ENCODE measurements around the gene LGALS3.

- TF ChIP-seq CTCF (IDR thresholded peaks at IDR 0.05) = no peak
- TF ChIP-seq POLR2A (IDR thresholded peaks at IDR 0.05) = no peak
These were observed 3.0 kb upstream of the LGALS3 start for GRCh38 chr14:55126034-55126433.

All from Peyer's patch (tissue), 4 donors.